ENCODE results near the gene PFKL.

DNA sequence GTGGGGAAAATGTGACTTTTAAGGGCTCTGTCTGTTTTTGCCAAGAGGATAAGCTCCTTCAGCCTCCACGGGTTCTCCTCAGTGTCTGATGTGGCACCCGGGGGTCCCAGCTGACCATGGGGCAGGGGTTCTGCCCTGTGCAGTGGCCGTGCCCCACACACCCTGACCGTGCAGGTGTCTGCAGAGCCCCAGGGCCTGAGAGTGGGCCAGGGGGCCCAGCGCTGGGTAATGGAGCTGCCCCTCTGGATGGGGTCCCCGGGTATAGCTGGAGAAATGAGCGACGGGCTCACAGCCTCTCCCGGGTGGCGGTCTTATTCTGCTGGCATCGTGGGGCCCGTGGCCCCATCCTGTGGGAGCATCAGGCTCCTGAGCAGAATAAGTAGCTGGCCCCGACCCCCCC lies 2.9 kb upstream of the PFKL start:
- TF ChIP-seq POLR2A (IDR thresholded peaks at IDR 0.05), result no peak
- TF ChIP-seq, protein P1, sequence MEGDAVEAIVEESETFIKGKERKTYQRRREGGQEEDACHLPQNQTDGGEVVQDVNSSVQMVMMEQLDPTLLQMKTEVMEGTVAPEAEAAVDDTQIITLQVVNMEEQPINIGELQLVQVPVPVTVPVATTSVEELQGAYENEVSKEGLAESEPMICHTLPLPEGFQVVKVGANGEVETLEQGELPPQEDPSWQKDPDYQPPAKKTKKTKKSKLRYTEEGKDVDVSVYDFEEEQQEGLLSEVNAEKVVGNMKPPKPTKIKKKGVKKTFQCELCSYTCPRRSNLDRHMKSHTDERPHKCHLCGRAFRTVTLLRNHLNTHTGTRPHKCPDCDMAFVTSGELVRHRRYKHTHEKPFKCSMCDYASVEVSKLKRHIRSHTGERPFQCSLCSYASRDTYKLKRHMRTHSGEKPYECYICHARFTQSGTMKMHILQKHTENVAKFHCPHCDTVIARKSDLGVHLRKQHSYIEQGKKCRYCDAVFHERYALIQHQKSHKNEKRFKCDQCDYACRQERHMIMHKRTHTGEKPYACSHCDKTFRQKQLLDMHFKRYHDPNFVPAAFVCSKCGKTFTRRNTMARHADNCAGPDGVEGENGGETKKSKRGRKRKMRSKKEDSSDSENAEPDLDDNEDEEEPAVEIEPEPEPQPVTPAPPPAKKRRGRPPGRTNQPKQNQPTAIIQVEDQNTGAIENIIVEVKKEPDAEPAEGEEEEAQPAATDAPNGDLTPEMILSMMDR (IDR thresholded peaks at IDR 0.05), result no peak
